AG04450 (cell line): Measurements from ENCODE around the gene TGFBR3L. TPM values are rescaled to one million over a fixed set of nuclear protein-coding genes. Genes with fewer than 3 reads are reported as not detected.
A peak's percentile ranks its signal among the peaks of the same experiment; 100 is the strongest.

Source experiments
- CTCF ChIA-PET: fragments of 300-600, 350-600 bp; formaldehyde crosslinking; extraction: SDS; loops from one replicate; lab custom pipeline; 2022; ENCODE audit warnings: antibody characterized with exemption, inconsistent platforms; lab: Charles Lee
- POLR2A ChIA-PET: fragments of 350-600 bp; formaldehyde crosslinking; extraction: SDS; loops from one replicate; lab custom pipeline; 2021; ENCODE audit warnings: antibody characterized with exemption, inconsistent platforms; lab: Yijun Ruan, JAX
- DNase-seq: peaks from one replicate; pipeline ENCODE4 v3.0.0-alpha.2; 2011; ENCODE audit warnings: low read depth, low spot score
- H3K27ac ChIP-seq: one replicate; pipeline ENCODE4 v1.5.1; 2012; ENCODE audit warnings: low read depth, low read length, control low read depth
- H3K27me3 ChIP-seq: one replicate; pipeline ENCODE4 v1.6.0; 2012; ENCODE audit warnings: low read length; ENCODE audit not compliant: control insufficient read depth, insufficient read depth
- H3K4me3 ChIP-seq: 2 replicates; pipeline ENCODE4 v1.5.1; 2011; ENCODE audit warnings: mild to moderate bottlenecking, low read depth, low read length, control low read depth
- H3K9me3 ChIP-seq: 2 replicates; pipeline ENCODE4 v1.5.1; 2012; ENCODE audit warnings: low read length; ENCODE audit not compliant: control insufficient read depth, insufficient read depth
- polyA plus RNA-seq: library from polyadenylated mRNA; depleted of rRNA; stranded (reverse); fragments of >200 nt; gene quantifications from 2 replicates; pipeline ENCODE4 v1.2.3, GENCODE V29; 2011; rRNA removed
- TF ChIP-seq, protein P1 (sequence below): IDR thresholded peaks from 2 replicates; pipeline ENCODE4 v1.5.1; 2011; ENCODE audit warnings: low read depth, low read length, control low read depth, inconsistent platforms

Gene TGFBR3L
- polyA plus RNA-seq, 1 experiment, result not detected

DNA sequence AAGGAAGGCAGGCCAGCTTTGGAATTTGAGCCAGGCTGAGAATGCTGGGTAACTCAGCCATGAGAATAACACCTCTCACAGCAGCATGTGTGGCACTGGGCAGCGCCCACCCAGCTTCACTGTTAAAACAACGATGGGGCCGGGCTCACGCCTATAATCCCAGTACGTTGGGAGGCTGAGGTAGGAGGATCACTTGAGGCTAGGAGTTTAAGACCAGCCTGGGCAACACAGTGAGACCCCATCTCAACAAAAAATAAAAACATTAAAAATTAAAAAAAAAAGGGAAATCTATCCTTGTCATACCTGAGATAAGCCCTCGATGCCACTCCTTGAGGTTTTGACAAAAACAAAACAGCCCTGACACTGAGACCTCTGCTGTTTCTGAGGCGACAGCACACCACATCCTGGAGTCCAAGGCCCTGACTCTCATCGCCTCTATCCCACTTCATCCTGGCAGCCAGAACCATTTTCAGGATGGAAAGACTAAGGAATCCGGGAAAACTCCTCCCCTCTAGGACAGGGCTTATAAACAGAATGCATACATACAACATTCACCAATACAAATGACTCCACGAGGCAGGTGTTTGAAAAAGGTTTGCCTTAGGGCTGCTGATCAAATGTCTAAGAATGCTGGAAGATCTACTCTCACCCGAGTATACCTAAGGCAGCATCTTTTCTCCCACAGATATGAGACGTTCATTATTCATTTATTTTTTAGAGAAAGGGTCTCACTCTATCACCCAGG is 51.5 kb downstream of the TGFBR3L start:
- Histone ChIP-seq H3K27me3 (no peaks in the 10 kb centered on the region), H3K4me3 (no peak overlapping the region), H3K27ac (peak overlapping the region; percentile 31), H3K9me3 (no peaks in the 10 kb centered on the region; the same call in 1 of the 2 replicates)
- POLR2A ChIA-PET, result no interaction called here
- TF ChIP-seq, protein P1, sequence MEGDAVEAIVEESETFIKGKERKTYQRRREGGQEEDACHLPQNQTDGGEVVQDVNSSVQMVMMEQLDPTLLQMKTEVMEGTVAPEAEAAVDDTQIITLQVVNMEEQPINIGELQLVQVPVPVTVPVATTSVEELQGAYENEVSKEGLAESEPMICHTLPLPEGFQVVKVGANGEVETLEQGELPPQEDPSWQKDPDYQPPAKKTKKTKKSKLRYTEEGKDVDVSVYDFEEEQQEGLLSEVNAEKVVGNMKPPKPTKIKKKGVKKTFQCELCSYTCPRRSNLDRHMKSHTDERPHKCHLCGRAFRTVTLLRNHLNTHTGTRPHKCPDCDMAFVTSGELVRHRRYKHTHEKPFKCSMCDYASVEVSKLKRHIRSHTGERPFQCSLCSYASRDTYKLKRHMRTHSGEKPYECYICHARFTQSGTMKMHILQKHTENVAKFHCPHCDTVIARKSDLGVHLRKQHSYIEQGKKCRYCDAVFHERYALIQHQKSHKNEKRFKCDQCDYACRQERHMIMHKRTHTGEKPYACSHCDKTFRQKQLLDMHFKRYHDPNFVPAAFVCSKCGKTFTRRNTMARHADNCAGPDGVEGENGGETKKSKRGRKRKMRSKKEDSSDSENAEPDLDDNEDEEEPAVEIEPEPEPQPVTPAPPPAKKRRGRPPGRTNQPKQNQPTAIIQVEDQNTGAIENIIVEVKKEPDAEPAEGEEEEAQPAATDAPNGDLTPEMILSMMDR, result no peak
- DNase-seq, result no peak
- CTCF ChIA-PET, result interaction anchor here (0.8 to 7.1 kb wide), 3 partner anchors 22 to 36 kb away, joined by 5 to 48 read pairs (median 6); partner anchors contain the start of gene TIMM44

DNA sequence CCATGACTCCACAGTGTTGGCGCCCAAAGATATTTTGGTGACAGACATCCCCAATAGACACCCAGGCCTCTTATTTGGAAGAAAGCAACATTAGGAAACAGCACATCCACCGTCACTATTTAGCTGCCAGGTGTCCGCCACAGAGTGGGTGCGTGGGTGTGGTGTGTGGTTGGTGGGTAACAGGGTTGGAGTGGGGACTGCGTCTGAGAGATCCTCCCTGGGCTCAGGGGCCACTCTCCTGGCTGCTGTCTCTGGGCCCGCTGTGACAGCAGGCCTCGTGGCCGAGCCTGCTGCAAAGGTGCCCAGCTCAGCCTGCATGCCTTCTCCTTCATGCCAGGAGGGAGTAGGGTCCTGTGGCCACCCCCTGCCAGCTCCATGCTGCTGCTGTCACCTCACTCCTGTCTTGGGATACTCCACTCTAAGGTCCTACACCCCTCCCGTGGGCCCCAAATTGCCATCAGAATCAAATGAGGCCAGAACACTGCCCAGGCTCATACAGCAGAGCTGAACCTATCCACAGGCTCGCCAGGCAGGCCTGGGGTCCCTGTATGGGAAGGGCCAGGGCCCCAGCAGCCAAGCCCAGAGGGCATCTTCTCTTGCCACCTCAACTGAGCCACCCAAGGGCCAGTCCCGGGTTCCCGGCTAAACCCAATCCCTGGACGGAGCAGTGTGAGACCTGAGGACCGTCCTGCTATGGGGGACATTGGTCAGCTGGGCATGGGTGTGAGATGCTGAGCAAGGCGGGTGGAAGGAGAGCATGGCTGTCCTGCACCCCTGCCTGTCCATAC is 53.6 kb downstream of the TGFBR3L start:
- CTCF ChIA-PET, result interaction anchor here (1.5 to 7.1 kb wide), 3 partner anchors 9 to 34 kb away, joined by 4 to 48 read pairs (median 39); partner anchors contain the start of gene TIMM44
- POLR2A ChIA-PET, result no interaction called here
- no peaks in the 10 kb centered on the region; the same call in 1 of the 2 replicates for H3K9me3 ChIP-seq
- no peak overlapping the region for H3K4me3 ChIP-seq
- no peaks in the 10 kb centered on the region for H3K27me3 ChIP-seq
- DNase-seq, result no peak
- TF ChIP-seq, protein P1, result no peak
- no peak overlapping the region for H3K27ac ChIP-seq

Other genes starting within 250 kb of the TGFBR3L start
- not detected in 2 replicates for gene RETN, start 245.8 kb upstream of the TGFBR3L start, polyA plus RNA-seq
- not detected in 2 replicates for gene MCEMP1, start 237.7 kb upstream of the TGFBR3L start, polyA plus RNA-seq
- 42.1 and 69.8 TPM in 2 replicates for gene TRAPPC5, start 234.0 kb upstream of the TGFBR3L start, polyA plus RNA-seq
- gene FCER2, start 212.7 kb upstream of the TGFBR3L start, polyA plus RNA-seq, result not detected in 2 replicates
- not detected in 2 replicates for gene CLEC4G, start 182.7 kb upstream of the TGFBR3L start, polyA plus RNA-seq
- gene CD209, start 167.3 kb upstream of the TGFBR3L start, polyA plus RNA-seq, result not detected in 2 replicates
- gene CLEC4M, start 151.6 kb upstream of the TGFBR3L start, polyA plus RNA-seq, result not detected in 2 replicates
- gene EVI5L, start 84.6 kb upstream of the TGFBR3L start, polyA plus RNA-seq, result 6.7 and 9.1 TPM in 2 replicates
- not detected in 2 replicates for gene PRR36, start 40.4 kb upstream of the TGFBR3L start, polyA plus RNA-seq
- gene LRRC8E, start 26.3 kb upstream of the TGFBR3L start, polyA plus RNA-seq, result 4.1 and 4.7 TPM in 2 replicates
- gene MAP2K7, start 11.0 kb upstream of the TGFBR3L start, polyA plus RNA-seq, result 5.6 and 6.2 TPM in 2 replicates
- gene SNAPC2, start 5.5 kb downstream of the TGFBR3L start, polyA plus RNA-seq, result 12.1 and 17.7 TPM in 2 replicates
- gene CTXN1, start 11.3 kb downstream of the TGFBR3L start, polyA plus RNA-seq, result 0.95 and 2.2 TPM in 2 replicates
- 42.0 and 43.3 TPM in 2 replicates for gene TIMM44, start 28.8 kb downstream of the TGFBR3L start, polyA plus RNA-seq
- gene ELAVL1, start 90.8 kb downstream of the TGFBR3L start, polyA plus RNA-seq, result 44.7 and 52.3 TPM in 2 replicates
- gene CCL25, start 137.9 kb downstream of the TGFBR3L start, polyA plus RNA-seq, result not detected in 2 replicates
- gene FBN3, start 234.8 kb downstream of the TGFBR3L start, polyA plus RNA-seq, result not detected in 2 replicates